ENCODE measurements around the gene STX3.

GRCh38 chr11:59779487-59779886 lies 24.3 kb downstream of the STX3 start:
- TF ChIP-seq CTCF (IDR thresholded peaks at IDR 0.05) (no peak), POLR2A (IDR thresholded peaks at IDR 0.05) (no peak)
